Keratinocyte (primary cell): Measurements from ENCODE around the gene PTTG1IP2. TPM values are rescaled to one million over a fixed set of nuclear protein-coding genes. Genes with fewer than 3 reads are reported as not detected.

Experiments used
- DNase-seq: peaks from one replicate; pipeline ENCODE4 v3.0.0-alpha.2; 2011; ENCODE audit warnings: low read depth, missing footprints, low spot score
- FAIRE-seq: peaks from 2 replicates; lab custom pipeline; 2011; peaks lifted over from hg19 to GRCh38; lab: Jason Lieb, UNC
- H2AFZ ChIP-seq: 2 replicates; pipeline ENCODE4 v1.6.0; 2012; ENCODE audit warnings: low read length, control low read depth, inconsistent platforms; ENCODE audit not compliant: control insufficient read depth
- H3K27ac ChIP-seq: 2 replicates; pipeline ENCODE4 v1.5.1; 2011; ENCODE audit warnings: low read length; ENCODE audit not compliant: control insufficient read depth, insufficient read depth
- H3K27me3 ChIP-seq: 3 replicates; pipeline ENCODE4 v1.6.0; 2011; ENCODE audit warnings: low read length; ENCODE audit not compliant: control insufficient read depth, insufficient read depth; ENCODE audit errors: extremely low read depth
- H3K36me3 ChIP-seq, 2 experiments: 2 replicates in 1 of 2; 3 replicates in 1 of 2; pipeline ENCODE4 v1.5.1; 2011; ENCODE audit warnings: low read length in 2 of 2, mild to moderate bottlenecking in 1 of 2; ENCODE audit not compliant: control insufficient read depth in 2 of 2, insufficient read depth in 2 of 2; ENCODE audit errors: extremely low read depth in 1 of 2
- H3K4me1 ChIP-seq: 3 replicates; pipeline ENCODE4 v1.5.1; 2011; ENCODE audit warnings: low read length; ENCODE audit not compliant: control insufficient read depth, insufficient read depth; ENCODE audit errors: extremely low read depth
- H3K4me2 ChIP-seq: 3 replicates; pipeline ENCODE4 v1.6.0; 2011; ENCODE audit warnings: low read depth, low read length; ENCODE audit not compliant: control insufficient read depth, insufficient read depth; ENCODE audit errors: extremely low read depth
- H3K4me3 ChIP-seq, 3 experiments: fragments of 200-600 bp in 1 of 3; sonication (generic) in 1 of 3; 2 replicates in 2 of 3; 3 replicates in 1 of 3; pipeline ENCODE4 v1.5.1; 2011 to 2016; ENCODE audit warnings: low read length in 3 of 3, mild to moderate bottlenecking in 3 of 3, control low read depth in 2 of 3, inconsistent platforms in 1 of 3, low read depth in 1 of 3, mixed read lengths in 1 of 3, mixed run types in 1 of 3, moderate library complexity in 1 of 3; ENCODE audit not compliant: control insufficient read depth in 2 of 3, insufficient read depth in 2 of 3; ENCODE audit errors: extremely low read depth in 1 of 3
- H3K79me2 ChIP-seq: 2 replicates; pipeline ENCODE4 v1.6.0; 2012; ENCODE audit warnings: low read length; ENCODE audit not compliant: control insufficient read depth, insufficient read depth
- H3K9ac ChIP-seq: 3 replicates; pipeline ENCODE4 v1.6.0; 2011; ENCODE audit warnings: low read length; ENCODE audit not compliant: control insufficient read depth, insufficient read depth; ENCODE audit errors: extremely low read depth
- H3K9me1 ChIP-seq: 3 replicates; pipeline ENCODE4 v1.6.0; 2011; ENCODE audit warnings: low read length; ENCODE audit not compliant: control insufficient read depth, insufficient read depth; ENCODE audit errors: extremely low read depth
- H3K9me3 ChIP-seq: 2 replicates; pipeline ENCODE4 v1.5.1; 2012; ENCODE audit warnings: low read depth, low read length; ENCODE audit not compliant: control insufficient read depth
- H4K20me1 ChIP-seq: 3 replicates; pipeline ENCODE4 v1.6.0; 2011; ENCODE audit warnings: low read length; ENCODE audit not compliant: control insufficient read depth, insufficient read depth; ENCODE audit errors: extremely low read depth
- EZH2 ChIP-seq: IDR thresholded peaks from one replicate; pipeline ENCODE4 v1.6.1; 2012; ENCODE audit warnings: inconsistent platforms, mild to moderate bottlenecking, low read length, moderate library complexity
- dilution Hi-C: fragments of 300-500 bp; cut with MboI; formaldehyde crosslinking; loops from one replicate; pipeline ENCODE4 v1.7.0; 2020; ENCODE audit warnings: low sequenced_read_pairs; ENCODE audit not compliant: extremely low pct_ligation_motif_present
- polyA plus RNA-seq, 5 experiments: library from polyadenylated mRNA; depleted of rRNA in 3 of 5; stranded (reverse) in 3 of 5; stranded (forward) in 1 of 5; unstranded in 1 of 5; fragments of >200 nt; gene quantifications; 1 replicate in 1 of 5; 2 replicates in 3 of 5; 3 replicates in 1 of 5; pipeline versions ENCODE4 v1.2.1 to v1.2.3, GENCODE V29; 2011 to 2012; ENCODE audit warnings: missing spikeins in 2 of 5, low read depth in 1 of 5, low replicate concordance in 1 of 5
- TF ChIP-seq, protein P1 (sequence below), 3 experiments: IDR thresholded peaks in 1 of 3; conservative IDR thresholded peaks in 1 of 3; optimal IDR thresholded peaks in 1 of 3; 2 replicates in 2 of 3; 3 replicates in 1 of 3; pipeline versions ENCODE3 to v1.5.1; 2011; ENCODE audit warnings: low read length in 3 of 3, mild to moderate bottlenecking in 3 of 3, moderate library complexity in 2 of 3, control low read depth in 1 of 3, inconsistent platforms in 1 of 3; ENCODE audit not compliant: insufficient read depth in 2 of 3; ENCODE audit errors: extremely low read depth in 1 of 3

PTTG1IP2 gene
- polyA plus RNA-seq, 1 donor (not counting 4 experiments of a cell fraction or from before 2014, with no cell fraction given) = not detected

DNA sequence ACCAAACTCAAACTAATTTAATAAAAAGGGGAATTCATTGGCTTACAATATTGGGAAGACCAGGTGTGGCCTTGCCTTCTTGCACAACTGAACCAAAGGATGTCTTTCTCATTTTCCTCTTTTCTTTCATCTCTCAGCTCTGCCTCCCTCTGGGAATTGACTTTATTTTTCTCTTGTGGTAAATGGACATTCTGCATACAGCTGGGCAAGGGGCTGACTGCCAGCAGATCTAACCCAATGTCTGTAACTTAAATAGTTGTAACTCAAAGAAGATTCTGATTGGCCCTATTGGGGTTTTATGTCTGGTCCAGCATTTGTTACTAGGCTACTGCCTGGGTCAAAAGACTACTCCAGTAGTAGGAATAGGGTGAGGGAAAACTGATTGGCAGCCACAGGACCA is 15.3 kb downstream of the PTTG1IP2 start:
- Histone ChIP-seq H2AFZ (no peak overlapping the region), H3K27ac (no peak overlapping the region), H3K4me2 (no peak overlapping the region), H3K9me1 (no peaks in the 10 kb centered on the region), H3K36me3 (no peaks in the 10 kb centered on the region), H3K4me1 (no peaks in the 10 kb centered on the region), H3K9ac (no peak overlapping the region), H3K4me3 (no peak overlapping the region), H4K20me1 (no peaks in the 10 kb centered on the region), H3K9me3 (no peaks in the 10 kb centered on the region), H3K79me2 (no peaks in the 10 kb centered on the region), H3K27me3 (no peaks in the 10 kb centered on the region)
- DNase-seq (no peak), FAIRE-seq (no peak)
- dilution Hi-C loops = no loop called here
- TF ChIP-seq EZH2 = no peak
- TF ChIP-seq, protein P1, sequence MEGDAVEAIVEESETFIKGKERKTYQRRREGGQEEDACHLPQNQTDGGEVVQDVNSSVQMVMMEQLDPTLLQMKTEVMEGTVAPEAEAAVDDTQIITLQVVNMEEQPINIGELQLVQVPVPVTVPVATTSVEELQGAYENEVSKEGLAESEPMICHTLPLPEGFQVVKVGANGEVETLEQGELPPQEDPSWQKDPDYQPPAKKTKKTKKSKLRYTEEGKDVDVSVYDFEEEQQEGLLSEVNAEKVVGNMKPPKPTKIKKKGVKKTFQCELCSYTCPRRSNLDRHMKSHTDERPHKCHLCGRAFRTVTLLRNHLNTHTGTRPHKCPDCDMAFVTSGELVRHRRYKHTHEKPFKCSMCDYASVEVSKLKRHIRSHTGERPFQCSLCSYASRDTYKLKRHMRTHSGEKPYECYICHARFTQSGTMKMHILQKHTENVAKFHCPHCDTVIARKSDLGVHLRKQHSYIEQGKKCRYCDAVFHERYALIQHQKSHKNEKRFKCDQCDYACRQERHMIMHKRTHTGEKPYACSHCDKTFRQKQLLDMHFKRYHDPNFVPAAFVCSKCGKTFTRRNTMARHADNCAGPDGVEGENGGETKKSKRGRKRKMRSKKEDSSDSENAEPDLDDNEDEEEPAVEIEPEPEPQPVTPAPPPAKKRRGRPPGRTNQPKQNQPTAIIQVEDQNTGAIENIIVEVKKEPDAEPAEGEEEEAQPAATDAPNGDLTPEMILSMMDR (optimal IDR thresholded peaks at IDR 0.05 in 1 of 3, IDR thresholded peaks at IDR 0.05 in 1 of 3, conservative IDR thresholded peaks at IDR 0.05 in 1 of 3; ENCODE audit: extremely low read depth in 1 of 3, insufficient read depth in 2 of 3, low read length in 3 of 3) = no peak

GRCh38 chr7:90485734-90486316 is 16.4 kb downstream of the PTTG1IP2 start:
- no peaks in the 10 kb centered on the region for H3K9me3 ChIP-seq
- FAIRE-seq = no peak
- no peak overlapping the region for H3K4me2 ChIP-seq
- no peaks in the 10 kb centered on the region for H4K20me1 ChIP-seq
- no peak for DNase-seq
- no peak overlapping the region for H3K4me3 ChIP-seq
- no peaks in the 10 kb centered on the region for H3K9me1 ChIP-seq
- H3K9ac ChIP-seq = no peak overlapping the region
- TF ChIP-seq, protein P1 (optimal IDR thresholded peaks at IDR 0.05 in 1 of 3, IDR thresholded peaks at IDR 0.05 in 1 of 3, conservative IDR thresholded peaks at IDR 0.05 in 1 of 3; ENCODE audit: extremely low read depth in 1 of 3, insufficient read depth in 2 of 3, low read length in 3 of 3) = no peak
- no peak for TF ChIP-seq EZH2
- H2AFZ ChIP-seq = no peak overlapping the region
- H3K4me1 ChIP-seq = no peaks in the 10 kb centered on the region
- no peaks in the 10 kb centered on the region for H3K79me2 ChIP-seq
- dilution Hi-C loops = no loop called here
- no peaks in the 10 kb centered on the region for H3K36me3 ChIP-seq
- H3K27ac ChIP-seq = no peak overlapping the region
- no peaks in the 10 kb centered on the region for H3K27me3 ChIP-seq
